HepG2 (cell line): ENCODE measurements around the gene GALNT10. TPM values are rescaled to one million over a fixed set of nuclear protein-coding genes. Genes with fewer than 3 reads are reported as not detected.

Experiments
- ATAC-seq: fragments of 200-7000 bp; cut with Tn5 transposase; 3 replicates; pipeline ENCODE4 v1.9.1; 2020; ENCODE audit warnings: mild to moderate bottlenecking, moderate library complexity
- BruUV-seq: library from RNA; stranded (reverse); fragments of 400-500 nt; replicated peaks from 2 replicates; lab custom pipeline; 2021; lab: Mats Ljungman, UMichigan
- CTCF ChIA-PET: fragments of 300-600 bp; formaldehyde crosslinking; extraction: SDS; loops from one replicate; lab custom pipeline; 2021; ENCODE audit warnings: low total read pairs, inconsistent platforms, low intra/inter-chr PET ratio; lab: Yijun Ruan, JAX
- POLR2A ChIA-PET: fragments of 350-600 bp; sonication (Branson Sonifier 250); formaldehyde crosslinking; loops from one replicate; lab custom pipeline; 2020; ENCODE audit warnings: antibody characterized with exemption, inconsistent platforms; lab: Yijun Ruan, JAX
- DNase-seq: peaks from one replicate; pipeline ENCODE4 v3.0.0-alpha.2; 2015; ENCODE audit warnings: low spot score
- FAIRE-seq: peaks from 3 replicates; lab custom pipeline; 2011; peaks lifted over from hg19 to GRCh38; lab: Jason Lieb, UNC
- H2AFZ ChIP-seq: one replicate; pipeline ENCODE4 v1.6.1; 2011; ENCODE audit warnings: low read length, inconsistent platforms
- H3K27ac ChIP-seq: fragments of 300-600 bp; 3 replicates; pipeline ENCODE4 v1.8.0; 2011; ENCODE audit warnings: mixed run types, mild to moderate bottlenecking, mixed read lengths, low read length, inconsistent platforms; ENCODE audit not compliant: insufficient read depth; ENCODE audit errors: extremely low read length
- H3K27me3 ChIP-seq, 2 experiments: fragments of 200-600 bp in 1 of 2; 2 replicates in 1 of 2; 3 replicates in 1 of 2; pipeline versions ENCODE4 v1.6.0 to v1.8.0; 2011; ENCODE audit warnings: low read length in 2 of 2, mild to moderate bottlenecking in 2 of 2, moderate library complexity in 2 of 2, inconsistent platforms in 1 of 2; ENCODE audit not compliant: insufficient read depth in 2 of 2, control insufficient read depth in 1 of 2
- H3K36me3 ChIP-seq, 2 experiments: fragments of 200-600 bp in 1 of 2; replicated peaks in 1 of 2; 2 replicates in 1 of 2; 3 replicates in 1 of 2; pipeline versions ENCODE4 v1.5.1 to v1.8.0; 2011; ENCODE audit warnings: low read length in 2 of 2, inconsistent platforms in 1 of 2; ENCODE audit not compliant: insufficient read depth in 2 of 2, control insufficient read depth in 1 of 2
- H3K4me1 ChIP-seq: 2 replicates; pipeline ENCODE4 v1.5.1; 2012; ENCODE audit warnings: low read length, inconsistent platforms; ENCODE audit not compliant: insufficient read depth
- H3K4me2 ChIP-seq: 2 replicates; pipeline ENCODE4 v1.6.0; 2011; ENCODE audit warnings: low read depth, low read length, inconsistent platforms
- H3K4me3 ChIP-seq, 3 experiments: fragments of 200-600 bp in 1 of 3; sonication (generic), shearing (Covaris generic) in 1 of 3; replicated peaks in 1 of 3; 2 replicates each; pipeline ENCODE4 v1.5.1; 2011 to 2016; ENCODE audit warnings: low read length in 3 of 3, inconsistent platforms in 2 of 3, low read depth in 2 of 3, mild to moderate bottlenecking in 2 of 3, control low read depth in 1 of 3, mixed read lengths in 1 of 3; ENCODE audit not compliant: insufficient read depth in 1 of 3
- H3K79me2 ChIP-seq: one replicate; pipeline ENCODE4 v1.6.1; 2011; ENCODE audit warnings: low read length, inconsistent platforms; ENCODE audit not compliant: insufficient read depth
- H3K9ac ChIP-seq: 2 replicates; pipeline ENCODE4 v1.6.0; 2011; ENCODE audit warnings: mild to moderate bottlenecking, low read depth, low read length, inconsistent platforms; ENCODE audit not compliant: insufficient read depth
- H3K9me3 ChIP-seq: 2 replicates; pipeline ENCODE4 v1.5.1; 2012; ENCODE audit warnings: mild to moderate bottlenecking, low read length
- H4K20me1 ChIP-seq: 2 replicates; pipeline ENCODE4 v1.6.0; 2011; ENCODE audit warnings: inconsistent platforms, mild to moderate bottlenecking, low read length, moderate library complexity; ENCODE audit not compliant: insufficient read depth
- FOXK2 ChIP-seq: fragments of 450-650 bp; IDR thresholded peaks from 2 replicates; pipeline ENCODE4 v1.6.1; 2016
- HNRNPUL1 ChIP-seq: fragments of 200-400 bp; formaldehyde crosslinking; IDR thresholded peaks from 2 replicates; pipeline ENCODE4 v1.6.1; 2017; ENCODE audit warnings: low read depth, mild to moderate bottlenecking, low read length, moderate library complexity
- NFATC3 ChIP-seq: sonication (generic); formaldehyde crosslinking; IDR thresholded peaks from 2 replicates; pipeline ENCODE4 v1.5.1; 2020; ENCODE audit warnings: mild to moderate bottlenecking, missing genetic modification reagents
- PCBP2 ChIP-seq: fragments of 200-400 bp; formaldehyde crosslinking; optimal IDR thresholded peaks from 2 replicates; pipeline ENCODE3; 2018; ENCODE audit warnings: low read length, low read depth; ENCODE audit not compliant: poor library complexity, severe bottlenecking
- POGZ ChIP-seq: sonication (generic); formaldehyde crosslinking; IDR thresholded peaks from 2 replicates; pipeline ENCODE4 v1.4.0; 2020; ENCODE audit warnings: mild to moderate bottlenecking, missing genetic modification reagents
- TAF1 ChIP-seq: sonication (generic); formaldehyde crosslinking; IDR thresholded peaks from 2 replicates; pipeline ENCODE4 v1.4.0; 2020; ENCODE audit warnings: missing genetic modification reagents
- ZIK1 ChIP-seq: sonication (generic); formaldehyde crosslinking; IDR thresholded peaks from 2 replicates; pipeline ENCODE4 v1.5.0; 2020; ENCODE audit warnings: mild to moderate bottlenecking, low read depth, missing genetic modification reagents, borderline replicate concordance
- ZNF44 ChIP-seq: sonication (generic); formaldehyde crosslinking; IDR thresholded peaks from 2 replicates; pipeline ENCODE4 v1.5.1; 2020; ENCODE audit warnings: mild to moderate bottlenecking, missing genetic modification reagents
- ZSCAN22 ChIP-seq: sonication (generic); formaldehyde crosslinking; IDR thresholded peaks from 2 replicates; pipeline ENCODE4 v1.4.0; 2020; ENCODE audit warnings: mild to moderate bottlenecking, missing genetic modification reagents
- WGBS: methylation state at CpG from one replicate; pipeline ENCODE4 v1.1.6; 2017; ENCODE audit warnings: low lambda C conversion rate; 5-methylcytosine and 5-hydroxymethylcytosine counted together
- in situ Hi-C: cut with HindIII; loops from 2 replicates; pipeline ENCODE4 v1.10.0; 2017; ENCODE audit warnings: low pct_unique_long_range_greater_than_20kb; ENCODE audit not compliant: extremely low pct_ligation_motif_present
- intact Hi-C: fragments of 100-400 bp; cut with micrococcal nuclease; formaldehyde crosslinking; loops from one replicate; pipeline ENCODE4 v1.10.0; 2022; ENCODE audit not compliant: unreplicated experiment
- polyA plus RNA-seq, 8 experiments: library from polyadenylated mRNA; depleted of rRNA in 3 of 8; stranded (reverse) in 7 of 8; unstranded in 1 of 8; fragments of >200 nt; fragmentation: Illumina TruSeq in 4 of 8; extraction: Trizol in 4 of 8; gene quantifications; 2 replicates each; pipeline versions ENCODE4 v1.2.1 to v1.2.3, GENCODE V29; 2011 to 2016; ENCODE audit warnings: low read depth in 4 of 8, missing spikeins in 1 of 8, mixed read lengths in 1 of 8; ENCODE audit not compliant: insufficient read depth in 1 of 8
- total RNA-seq, 5 experiments: library from RNA; depleted of rRNA; stranded (reverse); fragments of >200 nt; fragmentation: Illumina TruSeq; extraction: Trizol; gene quantifications; 2 replicates each; pipeline ENCODE4 v1.2.3, GENCODE V29; 2016; ENCODE audit warnings: low read depth in 1 of 5
- TF ChIP-seq, protein P1 (sequence below): sonication (generic); formaldehyde crosslinking; IDR thresholded peaks from 2 replicates; pipeline ENCODE4 v1.4.0; 2020; ENCODE audit warnings: missing genetic modification reagents
- TF ChIP-seq, protein P2 (sequence below): sonication (generic); formaldehyde crosslinking; IDR thresholded peaks from 2 replicates; pipeline ENCODE4 v1.5.0; 2020; ENCODE audit warnings: mild to moderate bottlenecking, missing genetic modification reagents
- TF ChIP-seq, protein P3 (sequence below): sonication (generic); formaldehyde crosslinking; IDR thresholded peaks from 2 replicates; pipeline ENCODE4 v1.4.0; 2020; ENCODE audit warnings: mild to moderate bottlenecking, missing genetic modification reagents, borderline replicate concordance
- TF ChIP-seq, protein P4 (sequence below): sonication (generic); formaldehyde crosslinking; IDR thresholded peaks from 2 replicates; pipeline ENCODE4 v1.8.0; 2022; ENCODE audit warnings: mild to moderate bottlenecking, missing genetic modification reagents, moderate library complexity

GALNT10 gene
- total and polyA plus RNA-seq, 2 of the 13 experiments (the other 11 are each of a cell fraction or from before 2014, with no cell fraction given), result 8.1 to 11.2 TPM

DNA sequence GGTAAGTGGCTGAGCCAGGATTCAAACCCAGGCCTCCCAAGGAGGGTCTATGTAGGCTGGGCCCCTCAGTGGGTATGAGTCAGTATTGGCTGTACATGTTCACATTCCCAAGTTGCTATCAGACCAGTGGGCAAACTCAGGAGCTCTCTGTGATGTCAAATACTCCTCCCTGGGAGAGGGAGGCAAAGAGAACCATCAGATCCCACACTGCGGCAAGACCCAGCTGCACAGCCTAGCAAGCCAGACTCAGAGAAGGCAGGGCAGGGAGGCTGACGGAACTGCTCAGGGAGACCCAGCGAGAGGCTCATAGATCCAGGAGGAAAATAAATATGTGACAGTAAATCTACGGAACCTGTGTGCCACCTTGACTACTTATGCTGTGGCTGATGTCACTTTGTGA lies 212.7 kb downstream of the GALNT10 start (continued):
- TF ChIP-seq, protein P1, sequence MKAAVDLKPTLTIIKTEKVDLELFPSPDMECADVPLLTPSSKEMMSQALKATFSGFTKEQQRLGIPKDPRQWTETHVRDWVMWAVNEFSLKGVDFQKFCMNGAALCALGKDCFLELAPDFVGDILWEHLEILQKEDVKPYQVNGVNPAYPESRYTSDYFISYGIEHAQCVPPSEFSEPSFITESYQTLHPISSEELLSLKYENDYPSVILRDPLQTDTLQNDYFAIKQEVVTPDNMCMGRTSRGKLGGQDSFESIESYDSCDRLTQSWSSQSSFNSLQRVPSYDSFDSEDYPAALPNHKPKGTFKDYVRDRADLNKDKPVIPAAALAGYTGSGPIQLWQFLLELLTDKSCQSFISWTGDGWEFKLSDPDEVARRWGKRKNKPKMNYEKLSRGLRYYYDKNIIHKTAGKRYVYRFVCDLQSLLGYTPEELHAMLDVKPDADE (CRISPR knock-in tag), result no peak
- TF ChIP-seq, protein P2, sequence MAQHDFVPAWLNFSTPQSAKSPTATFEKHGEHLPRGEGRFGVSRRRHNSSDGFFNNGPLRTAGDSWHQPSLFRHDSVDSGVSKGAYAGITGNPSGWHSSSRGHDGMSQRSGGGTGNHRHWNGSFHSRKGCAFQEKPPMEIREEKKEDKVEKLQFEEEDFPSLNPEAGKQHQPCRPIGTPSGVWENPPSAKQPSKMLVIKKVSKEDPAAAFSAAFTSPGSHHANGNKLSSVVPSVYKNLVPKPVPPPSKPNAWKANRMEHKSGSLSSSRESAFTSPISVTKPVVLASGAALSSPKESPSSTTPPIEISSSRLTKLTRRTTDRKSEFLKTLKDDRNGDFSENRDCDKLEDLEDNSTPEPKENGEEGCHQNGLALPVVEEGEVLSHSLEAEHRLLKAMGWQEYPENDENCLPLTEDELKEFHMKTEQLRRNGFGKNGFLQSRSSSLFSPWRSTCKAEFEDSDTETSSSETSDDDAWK (CRISPR knock-in tag), result no peak
- no peak for TF ChIP-seq ZIK1 (CRISPR knock-in tag)

DNA sequence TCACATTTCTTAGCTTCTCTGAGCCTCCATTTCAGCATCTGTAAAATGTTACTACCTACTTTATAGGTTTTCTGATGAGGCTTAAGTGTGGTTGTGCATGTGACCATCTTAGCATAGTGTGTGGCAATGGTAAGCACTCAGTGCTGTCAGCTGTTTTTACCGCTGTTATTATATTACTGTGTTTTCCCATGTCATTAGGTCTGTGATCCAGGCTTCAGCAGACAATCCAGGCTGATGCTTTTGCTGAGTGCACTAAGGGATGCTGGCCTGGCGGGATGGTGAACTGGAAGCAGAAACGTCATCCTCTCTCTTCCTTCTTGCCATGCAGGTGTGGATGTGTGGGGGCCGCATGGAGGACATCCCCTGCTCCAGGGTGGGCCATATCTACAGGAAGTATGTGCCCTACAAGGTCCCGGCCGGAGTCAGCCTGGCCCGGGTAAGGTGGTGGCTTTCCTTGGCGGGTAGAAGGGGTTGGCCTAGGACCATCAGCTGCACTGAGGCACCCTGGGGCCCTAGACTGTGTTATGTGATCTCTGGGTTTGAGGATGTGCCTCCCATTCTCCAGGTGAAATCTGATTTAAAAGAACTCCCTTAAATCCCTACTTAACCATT lies 213.3 kb downstream of the GALNT10 start:
- no peak for TF ChIP-seq HNRNPUL1
- TF ChIP-seq NFATC3, result no peak
- no peak for TF ChIP-seq POGZ
- TF ChIP-seq, protein P3, sequence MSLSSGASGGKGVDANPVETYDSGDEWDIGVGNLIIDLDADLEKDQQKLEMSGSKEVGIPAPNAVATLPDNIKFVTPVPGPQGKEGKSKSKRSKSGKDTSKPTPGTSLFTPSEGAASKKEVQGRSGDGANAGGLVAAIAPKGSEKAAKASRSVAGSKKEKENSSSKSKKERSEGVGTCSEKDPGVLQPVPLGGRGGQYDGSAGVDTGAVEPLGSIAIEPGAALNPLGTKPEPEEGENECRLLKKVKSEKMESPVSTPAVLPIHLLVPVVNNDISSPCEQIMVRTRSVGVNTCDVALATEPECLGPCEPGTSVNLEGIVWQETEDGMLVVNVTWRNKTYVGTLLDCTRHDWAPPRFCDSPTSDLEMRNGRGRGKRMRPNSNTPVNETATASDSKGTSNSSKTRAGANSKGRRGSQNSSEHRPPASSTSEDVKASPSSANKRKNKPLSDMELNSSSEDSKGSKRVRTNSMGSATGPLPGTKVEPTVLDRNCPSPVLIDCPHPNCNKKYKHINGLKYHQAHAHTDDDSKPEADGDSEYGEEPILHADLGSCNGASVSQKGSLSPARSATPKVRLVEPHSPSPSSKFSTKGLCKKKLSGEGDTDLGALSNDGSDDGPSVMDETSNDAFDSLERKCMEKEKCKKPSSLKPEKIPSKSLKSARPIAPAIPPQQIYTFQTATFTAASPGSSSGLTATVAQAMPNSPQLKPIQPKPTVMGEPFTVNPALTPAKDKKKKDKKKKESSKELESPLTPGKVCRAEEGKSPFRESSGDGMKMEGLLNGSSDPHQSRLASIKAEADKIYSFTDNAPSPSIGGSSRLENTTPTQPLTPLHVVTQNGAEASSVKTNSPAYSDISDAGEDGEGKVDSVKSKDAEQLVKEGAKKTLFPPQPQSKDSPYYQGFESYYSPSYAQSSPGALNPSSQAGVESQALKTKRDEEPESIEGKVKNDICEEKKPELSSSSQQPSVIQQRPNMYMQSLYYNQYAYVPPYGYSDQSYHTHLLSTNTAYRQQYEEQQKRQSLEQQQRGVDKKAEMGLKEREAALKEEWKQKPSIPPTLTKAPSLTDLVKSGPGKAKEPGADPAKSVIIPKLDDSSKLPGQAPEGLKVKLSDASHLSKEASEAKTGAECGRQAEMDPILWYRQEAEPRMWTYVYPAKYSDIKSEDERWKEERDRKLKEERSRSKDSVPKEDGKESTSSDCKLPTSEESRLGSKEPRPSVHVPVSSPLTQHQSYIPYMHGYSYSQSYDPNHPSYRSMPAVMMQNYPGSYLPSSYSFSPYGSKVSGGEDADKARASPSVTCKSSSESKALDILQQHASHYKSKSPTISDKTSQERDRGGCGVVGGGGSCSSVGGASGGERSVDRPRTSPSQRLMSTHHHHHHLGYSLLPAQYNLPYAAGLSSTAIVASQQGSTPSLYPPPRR (CRISPR knock-in tag), result no peak
- no peak for TF ChIP-seq TAF1 (CRISPR knock-in tag)
- TF ChIP-seq FOXK2, result no peak
- no peak for TF ChIP-seq ZNF44
- no peak for TF ChIP-seq PCBP2
- TF ChIP-seq, protein P4, sequence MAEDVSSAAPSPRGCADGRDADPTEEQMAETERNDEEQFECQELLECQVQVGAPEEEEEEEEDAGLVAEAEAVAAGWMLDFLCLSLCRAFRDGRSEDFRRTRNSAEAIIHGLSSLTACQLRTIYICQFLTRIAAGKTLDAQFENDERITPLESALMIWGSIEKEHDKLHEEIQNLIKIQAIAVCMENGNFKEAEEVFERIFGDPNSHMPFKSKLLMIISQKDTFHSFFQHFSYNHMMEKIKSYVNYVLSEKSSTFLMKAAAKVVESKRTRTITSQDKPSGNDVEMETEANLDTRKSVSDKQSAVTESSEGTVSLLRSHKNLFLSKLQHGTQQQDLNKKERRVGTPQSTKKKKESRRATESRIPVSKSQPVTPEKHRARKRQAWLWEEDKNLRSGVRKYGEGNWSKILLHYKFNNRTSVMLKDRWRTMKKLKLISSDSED (CRISPR knock-in tag), result no peak
- TF ChIP-seq ZSCAN22 (CRISPR knock-in tag), result no peak
- no TSS peak for BruUV-seq
- no peaks in the 10 kb centered on the region for H4K20me1 ChIP-seq
- no peak for FAIRE-seq
- intact Hi-C loops, result loop anchor here (2.0 to 10.0 kb wide), 2 partner anchors 69 to 213 kb away; partner anchors contain the start of gene GALNT10
- H3K79me2 ChIP-seq, result no peaks in the 10 kb centered on the region
- no peaks in the 10 kb centered on the region for H3K9me3 ChIP-seq
- ChIA-PET CTCF (interaction anchor here (2.1 kb wide), 1 partner anchor 332 kb away, joined by 18 read pairs; no protein-coding TSS in a partner anchor), POLR2A (interaction anchor here (1.8 kb wide), 1 partner anchor 214 kb away, joined by 7 read pairs; the partner anchor contains the start of gene GALNT10)
- in situ Hi-C loops, result no loop called here
- no peak for DNase-seq
- no peak for ATAC-seq
- WGBS, result 96% methylated on average over 3 of the region's 8 CpGs
- H2AFZ ChIP-seq, result no peak overlapping the region
- H3K4me1 ChIP-seq, result 0 out of 2 replicates have a peak, but pooled peaks cover 9% of the 10 kb centered on the region
- H3K4me2 ChIP-seq, result no peak overlapping the region
- H3K9ac ChIP-seq, result no peak overlapping the region
- no peaks in the 10 kb centered on the region for H3K36me3 ChIP-seq
- no peak overlapping the region for H3K4me3 ChIP-seq
- H3K27ac ChIP-seq, result no peak overlapping the region
- H3K27me3 ChIP-seq, result no peaks in the 10 kb centered on the region
